HG03520 (cell line): ENCODE results near the gene MAN1A1.
"Not testable (repeated sequence)": the region's sequence is repeated elsewhere in the genome, so short reads cannot be mapped to it uniquely, and the experiment has no call there.

ENCODE experiments used
- ATAC-seq: cut with Tn5 transposase; IDR thresholded peaks from one replicate; pipeline ENCODE4 v1.9.1; 2021; ENCODE audit warnings: mild to moderate bottlenecking, moderate library complexity; ENCODE audit not compliant: unreplicated experiment

The MAN1A1 gene

GRCh38 chr6:119156082-119156481 lies 193.5 kb downstream of the MAN1A1 start:
- ATAC-seq, result not testable (repeated sequence)

DNA sequence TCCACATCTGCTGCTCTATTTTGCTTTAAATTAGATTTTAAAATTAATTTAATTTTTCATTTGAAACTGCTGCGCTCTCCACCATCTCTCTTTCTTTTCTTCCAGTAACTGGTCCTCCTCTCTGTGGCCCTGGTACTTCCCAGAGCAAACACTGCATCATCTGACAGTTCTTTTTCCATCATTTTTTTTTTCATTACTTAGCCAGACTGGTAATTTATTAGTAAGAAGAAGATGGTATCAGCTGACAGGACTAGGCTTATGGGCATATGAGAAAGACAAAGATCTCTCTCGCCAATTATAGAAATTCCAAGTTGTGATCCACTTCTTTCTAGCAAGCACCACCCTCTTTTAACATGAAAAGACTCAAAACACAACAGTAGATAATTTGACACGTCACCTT lies 197.4 kb downstream of the MAN1A1 start:
- ATAC-seq, result no peak

GRCh38 chr6:119148825-119149525 lies 200.6 kb downstream of the MAN1A1 start:
- ATAC-seq, result no peak

DNA sequence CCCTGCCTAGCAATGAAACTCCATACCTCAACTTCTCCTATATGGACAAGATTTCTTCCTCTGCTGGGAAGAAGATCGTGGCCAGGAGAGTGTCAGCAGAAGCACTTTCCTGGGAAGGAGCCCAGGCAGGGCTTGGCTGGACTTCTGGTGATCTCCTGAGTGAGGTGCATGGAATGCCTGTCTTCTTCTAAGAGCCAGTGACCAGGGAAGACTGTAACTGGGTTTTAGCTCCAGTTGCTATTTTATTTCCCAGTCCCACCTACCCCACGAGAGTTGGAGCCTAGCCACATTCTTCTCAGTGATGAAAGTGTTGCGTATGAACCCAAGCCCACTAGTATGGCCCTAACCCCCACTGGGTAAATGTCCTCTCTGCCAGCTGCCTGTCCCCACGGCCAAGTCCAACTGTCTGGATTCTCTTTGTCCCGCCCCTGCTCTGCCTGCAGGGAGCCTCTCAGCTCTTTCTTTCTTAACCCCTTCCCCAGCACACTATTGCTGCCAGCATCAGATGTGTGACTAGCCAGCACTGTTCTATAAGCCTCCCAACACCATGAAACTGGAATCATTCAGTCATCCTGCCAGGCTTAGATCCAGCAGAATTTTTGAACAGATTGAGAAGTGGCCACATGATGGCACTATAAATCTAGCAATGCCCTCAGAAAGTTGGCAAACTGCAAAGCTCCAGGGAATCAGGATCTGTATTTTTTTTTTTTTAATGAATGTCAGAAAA lies 201.3 kb downstream of the MAN1A1 start:
- ATAC-seq, result no peak

- ATAC-seq, result peak; percentile 99
Observed at GRCh38 chr6:119147101-119148053, 202.2 kb downstream of the MAN1A1 start.

DNA sequence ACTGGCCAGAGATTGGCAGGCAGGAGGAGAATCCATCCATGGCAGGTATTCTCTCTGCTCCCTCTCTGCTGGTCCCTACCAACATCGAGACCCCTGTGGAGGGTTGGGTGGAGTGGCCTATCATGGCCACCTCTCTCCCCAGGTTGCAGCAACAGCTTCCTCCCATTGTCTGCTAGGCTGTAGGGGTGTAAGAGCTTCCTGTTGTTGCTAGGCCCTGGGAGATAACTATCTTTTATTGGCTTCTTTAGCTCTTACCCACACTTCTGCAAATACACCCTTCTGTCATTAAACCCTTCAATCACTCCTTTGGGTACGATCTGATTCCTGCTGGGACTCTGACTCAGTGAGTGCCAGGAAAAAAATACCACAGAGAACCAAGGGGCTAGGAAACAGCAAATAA lies 204.4 kb downstream of the MAN1A1 start:
- ATAC-seq, result no peak

GRCh38 chr6:119142637-119143036 lies 206.9 kb downstream of the MAN1A1 start:
- ATAC-seq, result no peak

- ATAC-seq, result no peak
Observed at GRCh38 chr6:119142041-119142440, 207.5 kb downstream of the MAN1A1 start.

- no peak for ATAC-seq
Observed at GRCh38 chr6:119140196-119141140, 209.1 kb downstream of the MAN1A1 start.

- peak; percentile 64 for ATAC-seq
Observed at GRCh38 chr6:119138906-119139541, 210.5 kb downstream of the MAN1A1 start.

GRCh38 chr6:119137194-119138072 lies 212.1 kb downstream of the MAN1A1 start:
- ATAC-seq, result no peak

- ATAC-seq, result no peak
Observed at GRCh38 chr6:119134752-119135151, 214.8 kb downstream of the MAN1A1 start.

DNA sequence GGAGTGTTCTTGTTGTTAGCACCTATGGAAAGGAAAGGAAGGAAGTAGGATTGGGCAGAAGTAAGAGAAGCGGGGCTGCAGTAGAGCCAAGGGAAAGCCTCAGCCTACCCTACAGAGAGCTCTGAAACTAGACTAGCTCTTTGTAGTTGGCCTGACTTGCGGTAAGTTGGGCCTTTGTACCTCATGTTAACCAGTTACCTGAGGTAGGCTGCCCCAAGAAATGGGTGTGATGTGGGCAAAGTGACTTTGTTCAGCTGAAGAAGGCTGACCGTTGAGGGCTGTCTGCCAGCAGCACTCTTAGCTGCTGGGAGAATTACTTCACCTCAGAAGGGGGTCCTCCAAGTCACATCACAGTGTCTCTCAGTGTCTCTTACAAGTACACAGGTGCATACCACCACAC lies 216.2 kb downstream of the MAN1A1 start:
- ATAC-seq, result no peak

DNA sequence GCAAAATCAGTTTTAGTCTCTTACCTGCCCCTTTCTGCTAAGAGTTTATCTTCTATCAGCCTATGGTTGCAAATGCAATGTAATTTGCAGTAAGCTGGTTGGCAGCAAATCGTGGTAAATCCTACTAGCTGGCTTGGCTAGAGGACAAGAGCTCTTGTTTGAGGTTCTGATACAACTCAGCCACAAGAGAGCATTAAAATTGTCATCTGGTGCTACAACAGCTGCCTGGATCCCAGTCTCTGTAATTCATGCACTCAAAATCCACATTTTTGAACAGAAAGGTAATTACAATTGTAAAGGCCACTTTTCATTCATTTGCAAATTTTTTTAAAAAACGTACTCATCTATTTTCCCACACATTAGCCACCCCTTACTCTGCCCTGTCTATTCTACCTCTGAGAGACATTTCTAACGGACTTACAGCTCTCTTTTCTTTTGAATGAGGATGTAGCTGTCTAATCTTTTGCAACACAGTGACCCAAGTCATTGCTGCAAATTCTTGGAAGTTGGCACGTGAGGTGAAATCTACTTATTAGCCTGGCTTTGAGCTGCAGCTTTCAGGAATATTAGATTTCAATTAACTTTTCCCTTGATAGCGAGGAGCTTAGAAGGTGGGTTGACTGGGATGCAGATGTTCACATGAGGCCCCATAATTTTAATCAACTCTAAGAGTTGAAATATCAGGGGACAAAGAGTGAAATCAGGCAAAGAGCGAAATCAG lies 217.1 kb downstream of the MAN1A1 start:
- no peak for ATAC-seq

DNA sequence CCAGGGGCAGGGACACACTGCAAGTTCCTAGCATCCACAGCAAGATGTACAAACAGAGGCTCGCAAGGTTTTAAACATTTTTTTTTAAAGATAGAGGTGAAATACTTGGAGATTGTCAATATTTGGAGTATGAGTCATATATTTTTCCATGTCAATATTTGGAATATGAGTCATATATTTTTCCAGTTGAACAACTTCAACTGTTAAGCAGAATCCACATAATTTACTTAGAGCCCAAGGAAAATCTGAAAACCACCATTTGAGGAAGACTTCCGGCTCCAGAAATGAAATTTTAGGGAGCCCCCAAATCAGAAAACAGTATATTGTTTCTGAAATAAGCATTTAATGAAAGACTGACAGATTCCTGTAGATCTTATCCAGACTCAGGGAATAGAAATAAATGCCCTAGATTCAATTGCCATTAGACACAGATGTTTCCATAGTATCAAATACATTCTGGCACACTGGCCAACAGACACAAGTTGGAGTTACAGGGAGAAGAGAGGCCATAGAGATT lies 219.5 kb downstream of the MAN1A1 start:
- ATAC-seq, result no peak

DNA sequence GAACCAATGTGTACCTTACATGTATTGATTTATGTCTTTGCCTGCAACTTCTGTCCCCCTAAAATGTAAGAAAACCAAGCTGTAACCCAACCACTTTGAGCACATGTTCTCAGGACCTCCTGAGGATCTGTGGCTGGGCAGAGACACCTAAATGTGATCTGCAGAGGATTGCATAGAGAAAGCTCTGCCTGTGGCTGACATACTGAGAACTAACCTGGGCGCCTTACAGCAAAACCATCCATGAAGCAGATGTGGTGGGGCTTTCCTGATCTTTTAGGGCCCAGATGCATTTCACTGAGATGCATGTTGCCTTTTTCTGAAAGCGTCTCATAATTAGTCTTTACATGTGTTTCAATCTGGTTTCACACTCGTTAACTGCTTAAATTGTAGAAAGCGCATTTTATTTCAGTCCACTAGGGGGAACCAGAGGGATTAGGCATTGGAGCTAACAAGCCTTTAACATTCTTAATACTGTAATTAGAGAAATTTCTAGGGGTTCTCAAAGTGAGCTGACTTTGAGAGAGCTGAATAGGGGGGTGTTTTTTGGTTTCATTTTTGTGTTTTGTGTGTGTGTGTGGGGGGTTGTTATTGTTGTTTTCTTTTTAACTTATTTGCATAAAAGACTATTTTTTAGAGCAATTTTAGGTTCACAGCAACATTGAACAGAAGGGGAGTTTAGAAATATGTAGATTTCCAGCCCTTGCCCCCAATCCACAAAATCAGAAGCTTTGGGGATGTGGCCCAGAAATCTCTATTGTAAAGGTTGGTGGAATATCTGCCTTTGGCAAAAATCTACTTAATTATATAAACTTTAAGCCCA lies 220.2 kb downstream of the MAN1A1 start:
- ATAC-seq, result peak; percentile 90
